Lung microvascular endothelial cell (primary cell): ENCODE results near the gene IP6K1. TPM values are rescaled to one million over a fixed set of nuclear protein-coding genes. Genes with fewer than 3 reads are reported as not detected.

Experiments
- DNase-seq, 2 donors: peaks; one replicate each; pipeline versions ENCODE4 v3.0.0 to v3.0.0-alpha.2; 2010; ENCODE audit warnings: low read depth in 2 of 2
- total RNA-seq: library from RNA; depleted of rRNA; stranded (reverse); fragments of >200 nt; gene quantifications from 2 replicates; pipeline ENCODE4 v1.2.1, GENCODE V29; 2014

Gene IP6K1
- total RNA-seq, 1 donor from 2014 or later = 47.4 TPM

GRCh38 chr3:49724586-49724985 lies 61.8 kb downstream of the IP6K1 start:
- DNase-seq = peak; percentile 27 to 56

- DNase-seq = peak; percentile 98 to 99
Measured at GRCh38 chr3:49723628-49724551, 62.5 kb downstream of the IP6K1 start, which contains the start of gene GMPPB. TSS of gene GMPPB (minus strand) at chr3:49723951. CDS start at chr3:49723726, 225 bp downstream.

- peak; percentile 56 to 71 for DNase-seq
Measured at GRCh38 chr3:49723296-49723627, 63.1 kb downstream of the IP6K1 start.

DNA sequence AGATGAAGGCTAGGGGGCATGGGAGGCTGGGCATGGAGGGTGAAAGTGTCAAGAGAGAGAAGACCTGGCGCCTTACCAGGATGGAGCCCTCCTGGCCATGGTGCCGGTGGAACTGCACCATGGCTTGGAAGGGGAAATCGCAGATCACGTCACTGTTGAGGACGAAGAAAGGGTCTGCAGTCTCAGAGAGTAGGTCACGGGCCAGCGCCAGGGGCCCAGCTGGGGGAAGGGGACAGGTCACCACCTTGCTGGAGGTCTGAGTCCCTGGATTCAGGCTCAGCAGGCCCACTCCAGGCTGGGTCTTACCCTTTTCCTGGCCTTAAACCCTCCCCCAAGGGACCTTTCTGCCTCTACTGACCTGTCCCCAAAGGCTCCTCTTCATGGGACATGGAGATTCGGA lies 63.4 kb downstream of the IP6K1 start:
- DNase-seq = no peak

GRCh38 chr3:49721896-49722781 lies 64.2 kb downstream of the IP6K1 start:
- no peak for DNase-seq

GRCh38 chr3:49721596-49721895 lies 64.8 kb downstream of the IP6K1 start:
- DNase-seq = no peak

- no peak for DNase-seq
Measured at GRCh38 chr3:49720855-49721595, 65.3 kb downstream of the IP6K1 start.

- DNase-seq = peak; percentile 88 to 91
Measured at GRCh38 chr3:49719214-49719884, 67.0 kb downstream of the IP6K1 start, which contains the start of gene AMIGO3. TSS of gene AMIGO3 (minus strand) at chr3:49719684. CDS start at chr3:49719465, 219 bp downstream.

- peak; percentile 27 to 28 for DNase-seq
Measured at GRCh38 chr3:49718858-49719213, 67.5 kb downstream of the IP6K1 start.

DNA sequence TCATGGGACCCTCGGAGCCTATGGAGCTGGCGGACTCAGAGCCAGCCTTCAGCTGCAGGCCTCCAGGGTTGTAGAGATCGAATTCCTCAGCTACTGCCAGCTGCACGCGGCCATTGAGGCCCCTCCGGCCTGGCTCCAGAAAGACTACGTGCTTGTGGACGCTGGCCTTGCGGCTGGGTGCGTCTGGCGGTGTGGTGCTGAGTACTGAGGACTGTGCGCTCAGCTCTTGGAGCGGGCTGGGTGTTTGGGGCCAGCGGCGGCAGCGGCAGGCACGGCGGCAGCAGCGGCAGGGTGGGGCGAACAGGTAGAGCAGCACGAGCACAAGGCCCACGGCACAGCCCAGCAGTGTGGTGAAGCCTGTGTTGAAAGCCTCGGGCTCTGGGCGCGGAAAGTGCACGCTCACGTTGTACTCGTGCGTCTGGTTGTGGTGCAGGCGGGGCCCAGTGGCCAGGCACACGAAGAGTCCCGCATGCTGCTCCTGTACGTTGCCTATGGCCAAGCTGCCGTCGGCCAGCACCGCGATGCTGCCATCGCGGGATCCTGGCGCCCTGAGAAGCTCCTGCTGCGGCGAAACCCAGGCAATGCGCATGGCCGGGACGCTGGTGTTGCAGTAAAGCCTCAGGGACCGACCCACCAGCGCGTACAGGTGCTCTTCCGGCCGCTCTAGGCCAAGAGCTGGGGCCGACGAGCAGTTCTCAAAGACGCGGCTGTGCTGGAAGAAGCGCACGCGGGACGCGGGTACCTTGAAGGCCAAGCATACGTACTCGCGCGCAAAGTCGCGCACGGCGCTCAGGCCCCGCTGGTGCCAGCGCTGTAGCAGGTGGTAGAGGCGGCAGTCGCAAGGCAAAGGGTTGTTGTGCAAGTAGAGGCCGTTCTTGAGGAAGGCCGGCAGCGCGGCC lies 68.1 kb downstream of the IP6K1 start:
- DNase-seq = peak in 1 of 2 donors; percentile 20

DNA sequence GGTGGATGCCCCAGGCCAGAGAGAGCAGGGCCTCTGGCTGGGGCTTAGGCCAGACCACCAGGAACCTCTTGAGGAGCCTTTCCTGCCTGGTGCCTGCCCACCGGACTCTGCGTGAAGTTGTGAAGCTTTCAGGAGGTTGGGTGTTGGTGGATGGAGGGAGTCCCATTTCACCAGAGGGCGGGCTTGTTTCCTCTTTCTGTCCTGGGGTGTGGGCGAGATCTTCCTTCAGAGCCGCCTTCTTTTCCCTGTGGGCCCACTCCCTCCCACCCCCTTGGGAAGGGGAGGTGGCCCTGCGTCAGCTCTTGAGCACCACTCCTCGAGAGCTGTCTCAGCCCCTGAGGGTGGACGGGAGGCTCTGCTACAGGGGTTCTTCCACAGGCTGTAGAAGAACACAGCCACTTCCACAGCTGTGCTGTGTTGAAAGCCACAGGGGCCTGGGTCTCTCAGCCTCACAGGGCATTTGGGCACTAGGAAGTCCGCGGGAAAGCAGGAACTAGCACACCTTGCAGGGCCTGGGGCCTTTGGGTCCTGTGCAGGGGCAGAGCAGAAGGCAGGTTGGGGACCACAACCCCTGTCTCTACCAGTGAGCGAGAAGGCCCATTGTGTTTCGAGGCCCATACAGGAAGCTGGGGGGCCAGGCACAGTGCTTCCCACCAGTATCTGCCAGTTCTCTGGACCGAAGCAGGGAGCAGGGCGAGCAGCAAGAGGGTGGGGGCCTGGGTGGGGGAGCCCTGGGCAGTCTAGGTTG lies 69.0 kb downstream of the IP6K1 start:
- no peak for DNase-seq

GRCh38 chr3:49716691-49717210 lies 69.6 kb downstream of the IP6K1 start:
- DNase-seq = no peak

DNA sequence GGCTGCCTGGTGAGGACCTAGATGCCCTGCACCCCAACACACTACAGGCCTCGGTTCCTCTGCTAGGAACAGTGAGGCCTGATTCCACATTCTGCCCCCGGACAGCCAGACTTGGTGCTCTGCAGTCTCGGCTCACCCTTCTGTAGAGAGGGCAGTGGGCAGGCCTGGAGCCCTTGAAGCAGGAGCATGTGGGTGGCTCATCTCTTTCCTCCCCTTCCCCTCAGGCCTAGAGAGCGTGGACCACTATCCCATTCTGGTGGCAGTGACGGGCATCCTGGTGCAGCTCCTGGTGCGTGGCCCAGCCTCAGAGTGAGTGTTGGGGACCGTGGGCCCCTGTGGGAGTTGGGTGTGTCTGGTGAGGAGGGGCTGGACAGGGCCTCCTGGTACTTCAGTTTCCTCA lies 70.2 kb downstream of the IP6K1 start:
- no peak for DNase-seq

DNA sequence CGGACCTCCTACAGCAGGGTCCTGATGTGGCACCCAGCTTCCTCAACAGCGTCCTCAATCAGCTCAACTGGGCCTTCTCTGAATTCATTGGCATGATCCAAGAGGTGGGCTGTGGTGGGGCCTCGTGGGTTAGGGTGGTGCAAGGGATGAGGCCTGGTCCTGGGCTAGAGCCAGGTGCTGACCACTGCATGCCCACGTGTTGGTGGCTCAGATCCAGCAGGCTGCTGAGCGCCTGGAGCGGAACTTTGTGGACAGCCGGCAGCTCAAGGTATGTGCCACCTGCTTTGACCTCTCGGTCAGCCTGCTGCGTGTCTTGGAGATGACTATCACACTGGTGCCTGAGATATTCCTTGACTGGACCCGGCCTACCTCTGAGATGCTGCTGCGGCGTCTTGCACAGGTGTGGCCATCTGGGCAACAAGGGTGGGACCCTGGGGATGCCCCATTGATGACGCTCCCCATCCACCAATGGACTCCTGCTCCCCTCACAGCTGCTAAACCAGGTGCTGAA lies 70.7 kb downstream of the IP6K1 start:
- DNase-seq = no peak

- DNase-seq = no peak
Measured at GRCh38 chr3:49714728-49715550, 71.4 kb downstream of the IP6K1 start.

DNA sequence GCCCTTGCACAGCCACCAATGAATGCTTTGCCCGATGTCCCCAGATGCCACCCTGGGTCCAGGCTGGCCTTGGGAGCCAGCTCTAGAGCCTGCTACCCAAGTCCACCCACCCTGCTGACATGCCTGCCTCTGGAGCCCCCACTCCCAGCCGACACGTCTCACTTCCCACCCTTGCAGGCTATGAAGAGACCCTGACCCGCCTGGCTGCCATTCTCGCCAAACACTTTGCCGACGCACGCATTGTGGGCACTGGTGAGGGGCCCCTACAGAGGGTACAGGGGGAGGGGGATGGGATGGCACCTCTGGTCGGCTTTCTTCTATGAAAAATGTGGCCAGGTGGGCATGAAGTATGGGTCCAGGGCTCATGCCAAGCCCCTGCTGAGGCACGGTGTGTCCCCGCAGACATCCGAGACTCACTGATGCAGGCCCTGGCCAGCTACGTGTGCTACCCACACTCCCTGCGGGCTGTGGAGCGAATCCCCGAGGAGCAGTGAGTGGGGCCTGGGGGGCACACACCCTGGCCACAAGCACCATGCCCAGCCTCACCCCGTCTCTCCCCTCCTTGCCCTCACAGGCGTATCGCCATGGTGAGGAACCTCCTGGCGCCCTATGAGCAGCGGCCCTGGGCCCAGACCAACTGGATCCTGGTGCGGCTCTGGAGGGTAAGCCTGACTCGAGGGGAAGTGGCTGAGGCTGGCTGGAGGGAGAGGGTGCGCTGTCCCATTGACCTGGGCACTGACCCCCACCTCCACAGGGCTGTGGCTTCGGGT lies 72.8 kb downstream of the IP6K1 start:
- no peak for DNase-seq

DNA sequence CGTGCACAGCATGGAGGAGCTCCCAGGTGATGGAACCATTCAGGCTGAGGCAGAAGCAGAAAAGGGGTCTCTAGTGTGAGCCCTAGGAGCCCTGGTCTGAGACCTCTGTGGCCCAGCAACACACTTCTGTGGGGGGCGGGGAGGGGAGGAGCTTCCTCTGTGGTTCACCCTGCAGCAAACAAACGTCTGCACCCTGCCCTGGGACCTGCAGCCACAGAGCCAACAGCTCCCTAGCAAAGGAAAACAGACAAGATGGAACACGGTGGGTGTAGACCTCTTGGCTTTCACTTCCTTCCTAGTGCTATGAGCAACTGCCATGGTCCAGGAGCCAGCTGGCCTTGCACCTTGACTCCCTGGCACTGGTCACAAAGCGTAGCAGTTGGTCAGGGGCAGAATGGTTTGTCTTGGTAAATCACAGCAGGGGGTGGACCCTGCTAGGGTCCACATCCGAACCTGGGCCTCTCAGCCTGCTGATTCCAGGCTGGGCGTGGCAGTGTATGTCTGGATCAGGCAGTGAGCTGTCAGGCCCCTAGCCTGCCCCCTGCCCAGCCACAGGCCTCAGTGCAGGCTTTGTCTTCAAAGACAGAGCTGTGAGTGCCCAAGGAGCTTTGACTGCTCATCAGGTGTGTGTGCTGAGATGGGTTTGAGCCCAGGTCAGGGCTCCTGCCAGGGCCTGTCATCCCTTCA lies 73.6 kb downstream of the IP6K1 start:
- DNase-seq = no peak
